A549 treated with AZD2906 at 1 μM for 4 hours (cell line): Measurements from ENCODE around the gene ASZ1. TPM values are rescaled to one million over a fixed set of nuclear protein-coding genes. Genes with fewer than 3 reads are reported as not detected.

ENCODE experiments used
- total RNA-seq: library from RNA; stranded (reverse); fragments of 200-300 nt; extraction: Qiagen RNA extraction; gene quantifications from 5 replicates; pipeline ENCODE4 v1.2.3, GENCODE V29; 2022

ASZ1 gene, protein sequence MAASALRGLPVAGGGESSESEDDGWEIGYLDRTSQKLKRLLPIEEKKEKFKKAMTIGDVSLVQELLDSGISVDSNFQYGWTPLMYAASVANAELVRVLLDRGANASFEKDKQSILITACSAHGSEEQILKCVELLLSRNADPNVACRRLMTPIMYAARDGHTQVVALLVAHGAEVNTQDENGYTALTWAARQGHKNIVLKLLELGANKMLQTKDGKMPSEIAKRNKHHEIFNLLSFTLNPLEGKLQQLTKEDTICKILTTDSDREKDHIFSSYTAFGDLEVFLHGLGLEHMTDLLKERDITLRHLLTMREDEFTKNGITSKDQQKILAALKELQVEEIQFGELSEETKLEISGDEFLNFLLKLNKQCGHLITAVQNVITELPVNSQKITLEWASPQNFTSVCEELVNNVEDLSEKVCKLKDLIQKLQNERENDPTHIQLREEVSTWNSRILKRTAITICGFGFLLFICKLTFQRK
- total RNA-seq: not detected in 5 replicates

DNA sequence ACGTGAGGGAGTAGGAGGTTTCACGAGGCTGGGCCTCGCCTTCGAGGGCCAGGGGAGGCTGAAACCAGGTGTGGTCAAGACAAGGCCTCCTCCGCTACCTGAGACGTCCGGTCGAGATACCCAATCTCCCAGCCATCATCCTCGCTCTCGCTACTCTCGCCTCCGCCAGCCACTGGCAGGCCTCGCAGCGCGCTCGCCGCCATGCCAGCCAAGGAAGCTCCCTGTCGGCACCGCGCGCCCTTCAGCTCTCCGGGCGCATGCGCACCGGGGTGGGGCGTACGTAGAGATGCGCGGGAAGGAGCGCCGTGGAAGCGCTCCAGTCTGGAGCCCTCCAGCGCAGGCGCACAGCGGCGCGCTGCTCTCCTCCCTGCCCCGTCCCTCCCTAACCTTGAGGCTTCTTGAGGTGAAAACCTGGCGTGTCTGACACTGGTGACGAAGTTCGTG, at the start of gene ASZ1:
Gene ASZ1 (minus strand): TSS at position 236 of the 444 bp plus-strand sequence. CDS start 33 bp downstream, at position 203.

DNA sequence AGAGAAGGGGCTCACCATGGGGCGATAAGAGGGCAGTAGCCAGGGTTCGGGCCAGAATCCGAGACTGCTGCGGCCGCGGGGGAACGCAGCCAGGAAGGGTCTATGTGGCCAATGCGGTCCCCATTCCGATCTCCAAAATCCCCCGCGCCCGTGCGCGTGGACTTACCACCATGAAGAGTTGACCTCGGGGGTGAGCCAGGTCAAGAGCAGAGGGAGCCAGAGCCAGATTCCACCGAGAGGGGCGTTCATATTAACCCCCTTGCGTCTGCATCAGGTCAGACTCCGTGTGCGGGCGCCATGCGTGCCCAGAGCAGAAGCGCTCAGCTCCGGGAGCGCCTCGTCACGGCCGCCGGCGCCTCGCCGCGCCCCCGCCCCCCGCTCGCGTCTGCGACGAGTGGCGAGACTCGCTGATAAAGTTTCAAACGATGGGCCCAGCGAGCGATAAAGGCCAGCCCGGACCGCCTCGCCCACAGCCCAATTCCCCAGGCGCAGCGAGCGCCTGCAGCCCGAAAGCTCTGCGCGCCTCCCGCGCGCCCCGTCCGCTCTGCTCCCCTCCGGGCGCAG, 104.5 kb downstream of the ASZ1 start, which contains the start of gene WNT2:
Gene WNT2 (minus strand): TSS at position 318 of the 564 bp plus-strand sequence. CDS start 69 bp downstream, at position 249.

Other genes with a start within 250 kb of the ASZ1 start
- 0.05 TPM in 1 of 5 replicates, not detected in the others for gene WNT2, start 104.4 kb downstream of the ASZ1 start, total RNA-seq
- gene CFTR, start 52.5 kb upstream of the ASZ1 start, total RNA-seq: 0.03 TPM in 1 of 5 replicates, not detected in the others